ENCODE results near the gene ALDH1L1.

ALDH1L1 gene

DNA sequence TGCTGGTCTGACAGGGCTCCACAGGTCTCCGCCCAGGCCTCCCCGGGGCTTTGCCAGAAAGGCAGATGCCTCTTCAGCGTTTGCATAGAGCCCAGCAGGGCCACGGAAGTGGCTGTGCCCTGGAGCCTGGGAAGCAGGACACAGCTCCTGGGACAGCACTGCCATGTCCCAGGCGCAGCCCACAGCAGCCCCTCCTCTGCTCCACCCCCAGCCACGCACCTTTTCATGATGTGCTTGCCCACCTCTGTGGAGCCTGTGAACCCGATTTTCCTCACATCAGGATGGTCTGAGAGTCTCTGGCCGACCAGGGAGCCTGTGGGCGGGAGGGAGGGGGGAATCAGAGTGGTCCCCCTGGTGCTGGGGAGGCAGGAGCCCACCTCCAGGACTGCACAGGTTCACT is 62.6 kb downstream of the ALDH1L1 start:
- no peak for DNase-seq

DNA sequence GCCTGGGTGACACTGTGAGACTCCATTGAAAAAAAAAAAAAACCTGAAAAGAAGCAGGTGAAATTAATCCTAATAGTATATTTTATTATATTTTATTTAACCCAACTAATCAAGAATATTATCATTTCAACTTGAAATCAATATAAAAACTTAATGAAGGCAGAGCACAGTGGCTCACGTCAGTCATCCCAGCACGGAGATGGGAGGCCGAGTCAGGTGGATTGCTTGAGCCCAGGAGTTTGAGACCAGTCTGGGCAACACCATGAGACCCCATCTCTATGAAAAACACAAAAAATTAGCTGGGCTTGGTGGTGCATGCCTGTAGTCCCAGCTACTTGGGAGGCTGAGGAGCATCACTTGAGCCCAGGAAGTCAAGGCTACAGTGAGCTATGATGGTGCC is 63.2 kb downstream of the ALDH1L1 start:
- no peak for DNase-seq

DNA sequence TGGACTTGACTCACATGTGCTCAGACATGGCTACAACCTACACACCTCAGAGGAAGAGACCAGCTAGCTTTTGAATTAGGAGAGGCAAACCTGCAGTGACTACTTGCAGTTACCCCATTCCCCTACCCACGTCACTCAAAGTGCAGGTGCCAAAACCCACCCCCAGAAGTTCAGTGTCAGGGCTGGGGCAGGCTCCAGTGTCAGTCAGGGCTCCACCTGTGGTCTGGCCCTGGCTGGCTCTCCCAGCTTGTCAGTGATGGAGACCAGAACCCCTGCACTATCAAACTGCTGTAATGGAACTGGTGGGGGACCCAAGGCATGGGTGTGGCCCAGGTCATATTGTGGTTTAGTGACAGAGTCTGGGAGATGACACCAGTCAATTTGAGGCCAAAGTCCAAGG is 63.9 kb downstream of the ALDH1L1 start:
- no peak for DNase-seq

DNA sequence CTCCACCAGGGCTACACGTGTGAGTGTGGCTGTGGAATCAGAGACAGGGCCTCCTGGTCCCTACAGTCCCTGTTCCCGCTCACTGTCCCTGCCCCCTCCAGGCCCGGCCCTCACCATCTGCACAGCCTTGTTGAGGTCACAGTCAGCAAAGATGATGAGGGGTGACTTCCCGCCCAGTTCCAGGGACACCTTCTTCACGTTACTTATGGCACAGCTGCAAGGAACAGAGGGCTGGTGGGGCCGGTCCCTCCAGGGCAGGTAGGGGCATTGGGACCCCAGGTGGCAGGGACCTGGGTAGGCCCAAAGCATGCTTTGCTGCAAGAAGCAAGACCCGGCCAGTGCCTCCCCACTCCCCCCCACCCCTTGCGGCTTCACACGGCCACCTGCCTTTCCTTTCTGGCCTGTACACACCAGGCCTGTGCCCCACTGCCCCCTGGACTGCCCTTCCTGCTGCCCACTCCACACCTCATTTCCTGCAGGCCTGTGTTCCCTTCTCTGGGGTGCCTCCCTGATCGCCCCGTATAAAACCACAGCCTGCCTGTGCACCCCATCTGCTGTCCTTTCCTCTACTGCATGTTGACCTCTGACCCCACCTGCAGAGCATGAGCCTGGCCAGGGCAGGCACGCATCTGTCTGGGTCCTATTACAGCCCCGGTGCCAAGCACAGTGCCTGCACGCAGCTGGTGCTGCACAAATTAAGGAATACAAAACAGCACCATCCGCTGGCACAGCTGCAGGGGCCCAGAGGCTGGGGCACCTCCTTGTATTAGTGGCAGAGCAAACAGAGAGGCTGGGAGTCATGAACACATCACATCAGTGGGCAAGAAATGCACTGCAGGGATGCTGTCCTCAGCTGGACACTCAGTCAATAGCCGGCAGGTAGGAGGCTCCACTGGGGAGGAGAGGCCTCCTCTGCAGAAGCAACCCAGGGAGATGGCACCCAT is 65.7 kb downstream of the ALDH1L1 start:
- DNase-seq, result peak; percentile 5

DNA sequence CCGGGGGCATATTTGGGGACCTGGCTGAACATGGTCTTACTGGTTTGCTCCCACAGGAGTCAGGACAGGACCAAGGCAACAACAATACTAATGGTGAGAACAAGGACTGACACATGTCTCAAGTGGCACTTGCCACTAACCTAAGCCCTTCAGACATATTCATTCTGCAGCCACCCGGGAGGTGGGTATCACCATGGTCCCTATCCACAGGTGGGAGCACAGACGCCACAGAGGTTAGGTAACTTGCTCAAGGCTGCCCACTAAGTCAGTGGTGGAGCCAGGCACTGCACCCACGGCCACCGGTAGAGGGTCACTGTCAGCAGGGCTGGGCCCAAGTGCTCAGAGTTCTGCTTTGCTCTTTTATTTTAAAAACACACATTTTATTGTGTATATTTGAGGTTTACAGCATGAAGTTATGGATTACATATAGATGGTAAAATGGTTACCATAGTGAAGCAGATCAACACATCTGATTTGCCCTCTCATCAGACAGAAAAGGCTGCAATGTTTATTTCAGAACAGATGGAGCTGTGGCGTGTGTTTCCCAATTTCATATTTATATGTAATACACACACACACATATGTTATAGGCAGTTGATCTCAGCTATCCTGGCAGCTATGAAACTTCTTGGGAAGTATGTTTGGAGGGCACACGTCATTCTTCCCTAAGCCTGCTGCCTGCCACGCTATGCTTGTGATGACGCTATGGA is 66.5 kb downstream of the ALDH1L1 start:
- peak; percentile 19 for DNase-seq

DNA sequence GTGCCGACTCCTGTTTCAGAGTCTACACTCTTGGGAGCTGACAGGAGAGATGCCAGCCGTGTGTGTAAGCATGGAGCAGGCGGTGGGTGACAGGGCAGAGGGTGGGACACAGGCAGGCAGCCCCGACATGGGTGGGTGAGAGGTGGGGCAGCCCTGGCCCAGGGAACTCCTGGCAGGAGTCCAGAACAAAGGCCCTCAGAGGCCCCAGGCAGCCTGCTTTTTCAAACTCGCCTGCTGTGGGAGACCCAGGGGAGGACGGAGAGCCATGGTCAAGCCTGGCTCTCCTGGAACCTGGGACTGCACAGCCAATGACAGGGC is 67.2 kb downstream of the ALDH1L1 start:
- DNase-seq, result no peak

DNA sequence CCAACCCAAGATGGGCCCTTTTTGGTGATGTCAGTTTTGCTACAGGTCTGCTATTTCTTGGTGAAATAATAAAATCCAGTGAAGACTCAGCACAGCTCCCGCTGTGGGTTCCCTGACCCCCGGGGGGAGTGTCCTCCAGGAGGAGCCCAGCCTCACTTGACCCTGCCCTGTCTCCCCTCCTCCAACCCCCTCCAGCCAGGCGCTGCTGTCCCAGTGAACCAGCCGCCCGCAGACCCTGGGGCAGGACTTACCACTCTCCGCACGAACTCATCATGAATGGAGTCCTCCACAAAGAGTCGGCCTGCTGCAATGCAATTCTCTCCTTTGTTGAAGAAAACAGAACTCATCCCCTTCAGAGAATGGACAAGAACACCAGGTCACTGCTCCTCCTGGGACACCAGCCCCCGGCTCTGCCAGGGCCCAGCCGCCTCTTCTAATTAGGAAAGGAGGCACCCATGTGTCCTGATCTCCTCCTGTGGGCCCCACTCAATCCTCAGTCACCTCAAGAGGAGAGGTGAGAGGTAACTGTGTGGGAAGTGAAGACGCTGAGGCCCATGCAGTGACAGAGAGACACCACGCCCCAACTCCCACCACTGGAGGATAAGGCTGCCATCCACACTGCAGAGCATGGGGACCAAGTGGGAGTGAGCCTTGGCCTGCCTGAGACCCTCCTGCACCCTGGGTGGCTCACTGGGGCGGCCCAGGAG is 67.7 kb downstream of the ALDH1L1 start:
- DNase-seq, result no peak

DNA sequence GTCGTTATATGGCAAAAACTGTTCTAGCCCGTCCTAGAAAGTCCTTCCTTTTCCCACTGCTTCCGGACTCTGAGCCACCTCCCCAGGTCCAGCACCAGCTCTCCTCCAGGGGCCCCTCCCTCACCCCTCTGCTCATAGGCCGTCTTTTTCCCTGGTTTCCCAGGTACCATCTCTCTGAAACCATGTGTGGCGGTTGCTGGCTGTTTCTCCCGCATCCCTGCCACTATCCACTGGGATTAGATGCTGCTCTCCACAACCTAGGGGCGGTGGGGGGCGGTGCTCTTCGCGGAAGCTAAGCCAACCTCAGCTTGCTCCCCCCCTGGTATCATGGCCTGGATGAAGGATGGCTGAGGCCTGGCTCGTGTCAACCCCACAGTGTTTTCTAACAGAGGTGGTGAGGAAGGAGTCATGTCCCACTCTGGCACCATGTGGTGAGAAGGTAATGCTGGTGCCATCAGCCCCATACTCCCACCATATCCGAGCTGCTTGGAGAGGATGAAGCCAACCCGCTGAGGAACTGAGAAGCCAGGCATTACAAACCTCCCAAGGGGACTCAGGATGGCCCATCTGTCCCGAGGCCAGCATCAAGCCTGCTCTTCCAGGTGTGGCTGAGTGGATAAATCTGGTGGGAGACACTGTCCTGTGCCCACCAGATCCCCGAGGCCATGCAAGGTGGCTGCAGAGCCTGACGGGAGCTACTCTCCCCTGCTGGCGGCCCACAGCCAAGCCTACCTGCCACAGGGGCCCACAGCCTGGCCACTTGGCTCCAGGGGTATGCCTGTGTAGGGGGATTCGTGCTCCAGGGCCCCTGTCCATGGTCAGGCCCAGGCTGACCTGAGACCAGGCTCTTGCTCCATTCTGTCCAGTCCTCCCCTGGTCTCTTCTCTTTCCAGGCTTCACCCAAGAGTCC is 68.6 kb downstream of the ALDH1L1 start:
- DNase-seq, result no peak

DNA sequence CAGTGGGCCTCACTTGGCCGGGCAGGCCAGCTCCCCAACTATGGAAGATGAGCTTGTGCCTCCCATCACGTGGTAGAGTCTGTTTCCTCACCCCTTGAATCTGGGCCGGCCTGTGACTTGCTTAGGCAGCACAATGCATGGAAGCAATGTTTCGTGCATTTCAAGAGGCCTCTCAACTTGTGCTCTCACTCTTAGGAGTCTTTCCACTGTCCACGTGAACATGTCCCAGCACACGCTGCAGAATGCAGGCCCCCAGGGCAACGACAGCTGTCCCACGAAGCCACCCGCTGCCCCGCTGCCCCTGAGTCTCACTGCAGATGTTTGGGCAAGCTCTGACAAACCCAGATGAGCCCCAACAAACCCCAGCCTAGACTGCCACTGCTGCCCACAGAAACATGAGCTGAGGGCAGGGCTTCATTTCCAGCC is 69.2 kb downstream of the ALDH1L1 start:
- DNase-seq, result no peak

DNA sequence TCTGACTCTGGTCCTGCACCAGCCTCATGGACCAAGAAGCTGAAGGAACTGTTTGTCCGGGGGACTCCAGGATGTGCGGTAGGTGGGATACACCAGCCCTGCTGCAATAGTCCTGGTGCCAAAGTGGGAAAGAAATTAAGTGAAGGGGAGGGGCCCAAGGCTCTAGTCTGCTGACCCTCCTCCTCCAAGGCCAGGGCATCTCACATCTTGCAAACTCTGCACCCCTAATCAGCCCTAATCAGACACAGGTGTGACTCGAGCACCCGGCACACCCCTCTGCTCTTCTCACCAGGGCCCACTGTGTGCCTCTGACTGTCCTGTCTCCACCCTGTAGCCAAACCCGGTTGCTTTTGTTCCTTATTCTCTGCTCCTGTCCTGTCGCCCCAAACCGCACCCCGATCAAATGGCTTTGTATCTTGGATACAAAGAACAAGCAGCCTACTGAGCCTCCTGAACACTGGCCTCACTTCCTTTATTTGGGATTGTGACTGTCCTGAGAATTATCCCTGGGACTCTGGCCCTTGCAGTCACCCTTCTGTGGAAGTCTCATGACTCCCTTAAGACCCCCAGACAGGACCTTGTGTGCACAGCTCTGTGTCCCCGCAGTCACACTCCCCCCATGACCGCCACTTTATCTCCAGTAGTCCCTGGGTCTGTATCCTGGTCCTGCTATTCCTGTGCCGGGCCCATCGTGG is 69.8 kb downstream of the ALDH1L1 start:
- no peak for DNase-seq

DNA sequence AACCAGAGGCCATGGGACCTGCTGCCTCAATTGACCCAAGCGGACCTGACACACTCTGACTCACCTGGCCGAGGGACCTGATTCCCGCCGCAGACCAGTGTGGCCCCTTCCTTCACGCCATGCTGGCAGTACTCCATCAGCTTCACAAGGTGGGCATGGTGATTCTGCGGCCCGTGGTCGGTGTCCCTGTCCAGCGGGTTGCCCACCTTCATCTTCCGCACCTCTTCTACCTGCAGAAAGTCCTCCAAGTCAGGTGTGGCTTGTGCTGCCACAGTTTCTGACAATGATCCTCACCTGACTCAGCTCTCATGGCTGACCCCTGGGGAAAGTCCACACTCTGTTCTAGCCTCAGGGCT is 70.5 kb downstream of the ALDH1L1 start:
- DNase-seq, result no peak

DNA sequence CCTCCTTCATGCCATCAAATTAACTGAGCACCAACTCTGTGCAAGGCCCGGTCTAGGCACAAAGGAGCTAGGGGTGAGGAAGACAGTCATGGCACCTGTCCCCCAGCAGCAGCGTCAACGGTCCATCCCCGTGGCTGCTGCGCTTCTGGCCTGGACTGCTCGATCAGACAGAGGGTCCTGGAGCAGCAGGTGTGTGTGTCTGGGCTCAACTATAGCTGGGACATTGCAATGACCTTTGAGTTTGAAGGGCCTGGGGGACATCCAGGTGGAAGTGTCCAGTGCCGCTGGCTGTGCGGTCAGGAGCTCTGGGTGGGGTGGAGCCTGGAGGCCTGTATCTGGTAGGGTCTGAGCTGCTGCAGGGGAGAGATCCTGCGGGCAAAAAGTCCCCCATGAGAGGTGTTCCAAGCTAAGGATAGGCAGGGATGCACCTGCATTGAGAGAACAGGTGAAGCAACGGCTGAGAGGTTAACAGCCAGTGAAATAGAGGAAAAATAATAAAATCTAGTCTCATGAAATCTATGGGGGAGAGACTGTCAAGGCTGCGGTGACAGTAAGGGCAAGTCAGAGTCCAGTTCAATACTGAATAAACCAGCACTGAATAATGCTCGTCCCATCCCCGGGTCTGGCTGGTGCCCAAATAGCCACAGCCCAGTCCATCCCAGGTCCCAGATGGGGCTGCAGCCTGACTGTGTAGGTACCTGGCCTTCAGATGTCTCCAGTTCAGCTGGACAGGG is 71.1 kb downstream of the ALDH1L1 start:
- DNase-seq, result no peak

DNA sequence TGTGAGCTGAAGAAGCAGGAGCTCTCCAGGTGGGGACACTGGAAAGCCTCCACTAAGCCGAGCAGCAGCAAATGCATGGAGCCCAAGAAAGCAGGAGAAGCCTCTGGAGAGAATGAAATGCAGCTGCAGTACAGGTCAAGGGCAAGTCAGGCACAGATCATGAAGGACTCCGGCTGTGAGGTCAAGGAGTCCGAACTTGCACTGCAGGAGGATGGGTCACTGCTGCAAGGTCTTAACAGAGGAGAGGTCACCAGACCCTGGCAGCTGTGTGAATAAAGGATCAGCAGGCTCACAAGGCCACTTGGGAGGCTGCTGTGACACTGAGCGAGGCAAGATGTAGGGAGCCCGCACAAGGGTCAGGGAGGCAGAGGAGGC is 71.7 kb downstream of the ALDH1L1 start:
- DNase-seq, result no peak

DNA sequence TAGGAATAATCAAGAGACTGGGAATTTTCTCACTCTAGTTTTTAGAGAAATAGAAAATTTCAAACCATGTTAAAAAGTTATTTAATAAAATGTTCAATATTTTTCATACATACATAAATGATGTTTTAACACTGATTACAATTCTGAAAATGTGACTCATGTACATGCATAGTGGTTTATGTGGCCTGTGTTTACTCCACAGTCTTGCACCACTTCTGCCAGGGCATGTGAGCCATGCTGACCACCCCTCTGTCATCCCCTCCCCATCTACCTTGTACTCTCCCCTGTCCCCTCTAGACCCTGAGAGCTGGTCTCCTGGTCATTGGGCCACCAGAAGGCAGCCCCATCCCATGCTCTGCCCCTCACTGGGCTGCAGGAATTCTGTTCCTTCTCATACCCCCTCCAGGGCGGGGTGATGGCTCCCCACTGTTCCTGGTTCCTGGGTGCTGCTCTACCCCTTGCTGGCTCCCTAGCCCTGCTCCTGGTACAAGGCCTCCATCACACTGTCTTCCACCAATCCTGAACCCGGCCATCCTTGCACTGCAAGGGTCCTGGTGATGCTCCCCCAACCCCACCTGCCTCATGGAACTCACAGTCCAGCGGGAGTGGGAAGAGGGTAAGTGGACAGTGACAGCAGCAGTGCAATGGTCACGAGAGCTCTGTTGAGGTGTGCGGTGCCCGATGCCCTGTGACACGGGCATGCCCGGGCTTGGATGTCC is 72.3 kb downstream of the ALDH1L1 start:
- no peak for DNase-seq

DNA sequence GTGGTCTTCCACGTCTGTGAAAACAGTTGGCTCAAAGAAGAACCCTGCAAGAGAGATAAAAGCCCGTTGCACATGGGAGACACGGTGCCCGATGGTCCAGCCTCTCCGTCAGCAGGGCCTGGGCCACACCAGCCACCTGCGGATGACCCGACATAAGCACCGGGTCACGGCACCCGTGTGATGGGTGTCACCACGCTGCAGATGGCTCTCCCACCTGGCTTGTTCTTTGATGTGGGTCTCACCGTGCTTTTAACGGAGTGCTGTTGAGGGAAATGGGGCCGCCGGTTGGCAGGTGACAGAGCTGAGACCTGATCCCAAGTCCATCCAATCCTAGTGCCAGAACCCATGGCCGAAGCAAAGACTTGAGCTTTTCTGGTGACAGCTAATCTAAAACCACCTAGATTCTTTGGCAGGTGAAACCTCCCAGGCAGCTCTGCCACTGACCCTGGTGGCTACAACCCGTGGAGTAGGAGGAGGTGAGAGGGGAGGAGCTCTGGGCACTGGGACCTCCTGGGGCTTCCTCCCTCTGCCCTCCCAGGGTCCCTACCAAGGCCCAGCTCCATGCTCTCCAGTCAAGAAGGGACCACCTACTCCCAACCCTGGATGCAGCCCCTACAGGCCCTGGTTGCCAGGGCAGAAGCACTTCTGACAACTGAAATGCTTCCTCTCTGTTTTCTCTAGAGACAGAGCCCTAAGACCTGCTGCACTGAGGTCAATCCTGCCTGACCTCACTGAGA is 73.0 kb downstream of the ALDH1L1 start:
- no peak for DNase-seq

DNA sequence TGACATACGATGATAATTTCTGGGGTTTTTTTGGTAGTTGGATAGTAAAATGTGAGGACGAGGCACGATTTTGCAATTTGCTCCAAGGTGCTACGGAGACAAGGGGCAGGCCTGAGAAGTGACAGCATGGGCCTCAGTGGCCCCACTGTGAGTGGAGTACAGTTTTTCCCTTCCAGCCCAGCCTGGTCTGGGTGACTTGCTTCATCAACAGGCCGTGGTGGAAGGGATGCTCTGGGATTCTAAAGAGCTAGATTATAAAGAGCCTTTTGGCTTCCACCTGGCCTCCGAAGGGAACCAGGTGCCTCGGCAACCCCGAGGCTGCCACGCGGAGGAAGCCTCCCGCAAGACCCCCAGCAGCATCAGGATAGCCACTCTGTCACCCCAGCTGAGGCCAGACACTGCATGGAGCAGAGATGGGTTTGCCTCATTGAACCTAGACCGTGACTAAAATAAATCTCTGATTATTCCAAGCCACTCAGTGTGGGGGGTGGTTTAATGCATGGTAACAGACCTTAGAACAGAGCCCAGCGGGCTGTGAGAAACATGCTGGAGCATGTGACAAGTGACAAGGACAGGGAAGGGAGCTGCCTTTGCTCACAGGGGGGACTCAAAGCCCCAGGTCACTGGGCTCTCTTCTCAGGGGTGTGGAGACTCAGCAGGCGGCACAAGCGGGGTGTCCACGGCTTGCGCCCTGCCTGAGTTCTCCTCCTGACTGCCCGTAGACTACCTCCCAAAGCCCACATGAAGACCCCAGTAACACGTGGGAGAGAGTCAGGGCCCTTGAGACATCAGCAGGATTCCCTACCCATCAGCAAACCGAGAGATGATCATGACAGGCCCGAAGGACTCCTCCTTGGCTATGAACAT is 73.8 kb downstream of the ALDH1L1 start:
- DNase-seq, result no peak

DNA sequence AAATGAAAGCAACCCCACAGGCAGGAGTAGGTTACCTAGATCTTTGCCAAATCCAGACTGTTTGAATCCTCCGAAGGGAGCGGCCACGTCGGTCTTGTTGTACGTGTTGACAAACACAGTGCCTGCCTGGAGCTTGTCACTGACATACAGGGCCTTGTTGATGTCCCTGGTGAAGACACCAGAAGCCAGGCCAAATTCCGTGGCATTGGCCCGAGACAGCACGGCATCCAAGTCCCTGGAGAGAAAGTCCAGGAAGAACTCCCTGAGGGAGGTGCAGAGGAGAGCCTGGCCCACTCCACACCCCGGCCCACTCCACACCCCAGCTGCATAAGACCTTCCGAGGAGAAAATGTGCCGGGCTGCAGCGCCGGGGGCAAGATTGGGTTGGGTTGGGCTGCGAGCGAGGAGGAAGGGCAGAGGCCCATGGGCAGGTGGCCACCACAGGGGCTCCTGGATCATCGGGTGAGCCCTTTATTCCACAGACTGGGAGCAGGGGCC is 74.6 kb downstream of the ALDH1L1 start:
- DNase-seq, result no peak

DNA sequence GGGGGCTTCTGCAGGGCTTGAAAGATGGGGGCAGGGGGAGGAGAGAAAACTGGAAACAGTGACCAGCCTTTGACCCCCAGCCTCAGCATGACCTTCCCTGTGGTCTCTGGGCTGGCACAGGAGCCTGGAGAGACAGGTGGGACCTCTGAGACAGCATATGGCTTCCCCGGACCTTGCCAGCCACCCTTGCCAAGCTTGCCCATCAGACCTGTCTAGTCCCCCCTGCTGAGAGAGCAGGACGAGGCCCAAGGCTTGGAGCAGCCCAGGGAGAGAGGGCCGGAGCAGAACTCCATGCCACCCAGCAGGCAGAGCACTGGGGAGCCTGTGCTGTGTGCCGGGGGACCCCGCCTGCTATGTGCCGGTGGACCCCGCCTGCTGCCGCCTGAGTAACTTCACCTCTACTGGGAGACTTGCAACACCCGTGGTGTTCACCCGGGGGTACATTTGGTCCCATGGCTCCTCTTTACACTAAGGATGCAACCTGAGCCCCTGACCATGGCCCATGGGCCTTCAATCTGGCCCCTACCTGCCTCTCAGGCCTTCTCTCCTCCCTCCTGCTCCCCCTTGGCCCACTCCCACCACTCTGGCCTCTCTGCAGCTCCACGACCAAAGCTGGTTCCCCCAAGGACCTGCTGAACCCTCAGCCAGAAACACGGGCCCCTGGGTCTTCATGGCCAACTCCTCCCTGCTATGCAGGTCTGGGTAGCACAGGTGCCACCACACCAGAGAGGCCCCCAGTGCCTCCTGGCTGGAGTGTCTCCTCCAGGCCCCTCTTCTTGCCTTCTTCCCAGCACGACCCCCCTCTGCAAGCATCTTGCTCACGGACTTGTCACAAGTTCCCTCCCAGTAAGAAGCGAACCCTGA is 75.4 kb downstream of the ALDH1L1 start:
- no peak for DNase-seq

Measured in COR-L47 (cell line).